ENCODE results near the gene VPS37C. TPM values are rescaled to one million over a fixed set of nuclear protein-coding genes. Genes with fewer than 3 reads are reported as not detected.
"Not testable (repeated sequence)": the region's sequence is repeated elsewhere in the genome, so short reads cannot be mapped to it uniquely, and the experiment has no call there.

VPS37C gene
- total RNA-seq, 2 experiments from 2014 or later, result 8.9 to 9.7 TPM

- CTCF ChIA-PET, result interaction anchor here (0.9 to 2.6 kb wide), 8 partner anchors 10 to 197 kb away, joined by 3 to 10 read pairs (median 4); no protein-coding TSS in a partner anchor
- POLR2A ChIA-PET, result interaction anchor here (1.4 to 3.7 kb wide), 8 partner anchors 16 to 199 kb away, joined by 3 to 22 read pairs (median 6); partner anchors contain the start of gene TMEM109
These were observed 48.7 kb downstream of the VPS37C start for GRCh38 chr11:61112575-61112974.

- POLR2A ChIA-PET, result interaction anchor here (0.6 to 3.7 kb wide), 15 partner anchors 17 to 256 kb away, joined by 3 to 22 read pairs (median 4); partner anchors contain the start of genes CD6, PTGDR2 and TMEM109
- CTCF ChIA-PET, result interaction anchor here (0.8 to 2.6 kb wide), 13 partner anchors 10 to 197 kb away, joined by 3 to 10 read pairs (median 3); no protein-coding TSS in a partner anchor
These were observed 49.3 kb downstream of the VPS37C start for GRCh38 chr11:61111786-61112517.

- CTCF ChIA-PET, result interaction anchor here (0.8 to 2.6 kb wide), 10 partner anchors 9 to 132 kb away, joined by 3 to 10 read pairs (median 3); no protein-coding TSS in a partner anchor
These were observed 50.2 kb downstream of the VPS37C start for GRCh38 chr11:61111050-61111435.

GRCh38 chr11:61110255-61111049, 50.8 kb downstream of the VPS37C start:
- CTCF ChIA-PET, result interaction anchor here (1.0 to 2.6 kb wide), 8 partner anchors 19 to 131 kb away, joined by 3 to 10 read pairs (median 3); no protein-coding TSS in a partner anchor

More at GRCh38 chr11:61111050-61111435, 50.2 kb downstream of the VPS37C start:
- POLR2A ChIA-PET, result interaction anchor here (0.6 to 3.7 kb wide), 13 partner anchors 8 to 255 kb away, joined by 3 to 22 read pairs (median 4); partner anchors contain the start of genes CD6, PTGDR2 and TMEM109

GRCh38 chr11:61109671-61110070, 51.6 kb downstream of the VPS37C start:
- CTCF ChIA-PET, result interaction anchor here (1.1 to 2.6 kb wide), 4 partner anchors 20 to 26 kb away, joined by 3 to 10 read pairs (median 3); no protein-coding TSS in a partner anchor
- POLR2A ChIA-PET, result interaction anchor here (0.9 to 1.2 kb wide), 2 partner anchors 10 to 18 kb away, joined by 4 read pairs; no protein-coding TSS in a partner anchor

More at GRCh38 chr11:61110255-61111049, 50.8 kb downstream of the VPS37C start:
- POLR2A ChIA-PET, result interaction anchor here (0.7 to 3.7 kb wide), 7 partner anchors 9 to 124 kb away, joined by 3 to 22 read pairs (median 7); no protein-coding TSS in a partner anchor

GRCh38 chr11:61108847-61109585, 52.2 kb downstream of the VPS37C start:
- ChIA-PET CTCF (no interaction called here), POLR2A (no interaction called here)

GRCh38 chr11:61107888-61108287, 53.3 kb downstream of the VPS37C start:
- CTCF ChIA-PET, result no interaction called here
- POLR2A ChIA-PET, result interaction anchor here (0.6 to 1.2 kb wide), 3 partner anchors 28 to 82 kb away, joined by 3 to 5 read pairs (median 4); no protein-coding TSS in a partner anchor

- CTCF ChIA-PET, result interaction anchor here (1.0 to 1.1 kb wide), 2 partner anchors 15 to 136 kb away, joined by 3 to 4 read pairs; partner anchors contain the start of gene CD6
- POLR2A ChIA-PET, result interaction anchor here (0.6 to 1.2 kb wide), 4 partner anchors 27 to 65 kb away, joined by 3 to 4 read pairs (median 3); no protein-coding TSS in a partner anchor
These were observed 54.2 kb downstream of the VPS37C start for GRCh38 chr11:61106894-61107470.

GRCh38 chr11:61106296-61106695, 54.9 kb downstream of the VPS37C start:
- ChIA-PET POLR2A (interaction anchor here (1.2 kb wide), 1 partner anchor 45 kb away, joined by 3 read pairs; no protein-coding TSS in a partner anchor), CTCF (interaction anchor here (1.0 to 1.1 kb wide), 2 partner anchors 14 to 135 kb away, joined by 3 to 4 read pairs; partner anchors contain the start of gene CD6)

- ChIA-PET POLR2A (interaction anchor here (0.6 to 1.1 kb wide), 2 partner anchors 38 to 43 kb away, joined by 3 read pairs; no protein-coding TSS in a partner anchor), CTCF (interaction anchor here (1.4 to 1.7 kb wide), 2 partner anchors 13 to 24 kb away, joined by 6 to 7 read pairs; no protein-coding TSS in a partner anchor)
These were observed 56.3 kb downstream of the VPS37C start for GRCh38 chr11:61104963-61105362.

- ChIA-PET POLR2A (interaction anchor here (1.1 kb wide), 1 partner anchor 42 kb away, joined by 3 read pairs; no protein-coding TSS in a partner anchor), CTCF (interaction anchor here (1.1 to 1.8 kb wide), 5 partner anchors 12 to 25 kb away, joined by 3 to 7 read pairs (median 6); no protein-coding TSS in a partner anchor)
These were observed 57.3 kb downstream of the VPS37C start for GRCh38 chr11:61103851-61104423.

GRCh38 chr11:61102667-61103571, 58.3 kb downstream of the VPS37C start:
- POLR2A ChIA-PET, result interaction anchor here (0.8 to 1.5 kb wide), 4 partner anchors 11 to 63 kb away, joined by 3 to 7 read pairs (median 4); no protein-coding TSS in a partner anchor

GRCh38 chr11:61098778-61099177, 62.4 kb downstream of the VPS37C start:
- CTCF ChIA-PET, result interaction anchor here (0.6 kb wide), 1 partner anchor 205 kb away, joined by 3 read pairs; no protein-coding TSS in a partner anchor
- POLR2A ChIA-PET, result no interaction called here

More at GRCh38 chr11:61102667-61103571, 58.3 kb downstream of the VPS37C start:
- CTCF ChIA-PET, result interaction anchor here (0.6 to 1.8 kb wide), 6 partner anchors 11 to 690 kb away, joined by 3 to 6 read pairs (median 4); no protein-coding TSS in a partner anchor

GRCh38 chr11:61098261-61098660, 63.0 kb downstream of the VPS37C start:
- CTCF ChIA-PET, result interaction anchor here (0.7 kb wide), 1 partner anchor 119 kb away, joined by 3 read pairs; no protein-coding TSS in a partner anchor
- POLR2A ChIA-PET, result not testable (repeated sequence)

- ChIA-PET CTCF (no interaction called here), POLR2A (no interaction called here)
These were observed 66.2 kb downstream of the VPS37C start for GRCh38 chr11:61095021-61095420.

GRCh38 chr11:61094167-61094566, 67.1 kb downstream of the VPS37C start:
- POLR2A ChIA-PET, CTCF ChIA-PET: not testable (repeated sequence)
